B cell (primary cell): ENCODE measurements around the gene NSMCE3. TPM values are rescaled to one million over a fixed set of nuclear protein-coding genes. Genes with fewer than 3 reads are reported as not detected.

ENCODE experiments used
- ATAC-seq: fragments of 200-7000 bp; cut with Tn5 transposase; one replicate; pipeline ENCODE4 v1.10.0; 2021; ENCODE audit warnings: low read depth, mild to moderate bottlenecking, moderate number of reproducible peaks, moderate library complexity
- CTCF ChIA-PET: fragments of 350-600 bp; sonication (Branson Sonifier 250); formaldehyde crosslinking; loops from one replicate; lab custom pipeline; 2021; ENCODE audit warnings: antibody characterized with exemption, inconsistent platforms; lab: Charles Lee
- POLR2A ChIA-PET: fragments of 350-600 bp; sonication (Branson Sonifier 250); formaldehyde crosslinking; loops from one replicate; lab custom pipeline; 2021; ENCODE audit warnings: antibody characterized with exemption; lab: Charles Lee
- DNase-seq: peaks from one replicate; pipeline ENCODE4 v3.0.0; 2013
- H2AFZ ChIP-seq: 2 replicates; pipeline ENCODE4 v1.6.1; 2012; ENCODE audit warnings: mild to moderate bottlenecking, low read depth, low read length; ENCODE audit not compliant: insufficient read depth, poor library complexity, severe bottlenecking
- H3K27ac ChIP-seq, 2 donors: 1 replicate in 1 of 2; 2 replicates in 1 of 2; pipeline ENCODE4 v1.5.1; 2012 to 2013; ENCODE audit warnings: low read length in 2 of 2, mild to moderate bottlenecking in 2 of 2, moderate library complexity in 1 of 2
- H3K27me3 ChIP-seq, 4 experiments: fragments of 200-600 bp in 1 of 4; sonication (generic) in 1 of 4; replicated peaks in 1 of 4; 1 replicate in 2 of 4; 2 replicates in 2 of 4; pipeline versions ENCODE4 v1.6.1 to v1.7.0; 2013 to 2016; ENCODE audit warnings: low read length in 3 of 4, mild to moderate bottlenecking in 2 of 4, mixed read lengths in 1 of 4, moderate library complexity in 1 of 4; ENCODE audit not compliant: insufficient read depth in 4 of 4, control insufficient read depth in 3 of 4; ENCODE audit errors: control extremely low read depth in 1 of 4
- H3K36me3 ChIP-seq, 2 experiments: replicated peaks in 1 of 2; 1 replicate in 1 of 2; 2 replicates in 1 of 2; pipeline versions ENCODE4 v1.6.1 to v1.7.1; 2013; ENCODE audit warnings: low read length in 1 of 2; ENCODE audit not compliant: insufficient read depth in 2 of 2, control insufficient read depth in 1 of 2; ENCODE audit errors: control extremely low read depth in 1 of 2, extremely low read depth in 1 of 2
- H3K4me1 ChIP-seq, 2 donors: fragments of 200-600 bp in 1 of 2; sonication (generic) in 1 of 2; 1 replicate in 1 of 2; 2 replicates in 1 of 2; pipeline versions ENCODE4 v1.5.1 to v1.6.1; 2013 to 2017; ENCODE audit warnings: low read length in 2 of 2; ENCODE audit not compliant: control insufficient read depth in 2 of 2, insufficient read depth in 2 of 2
- H3K4me2 ChIP-seq: replicated peaks from 2 replicates; pipeline ENCODE3; 2012; ENCODE audit warnings: mild to moderate bottlenecking, low read depth, low read length; ENCODE audit not compliant: poor library complexity, severe bottlenecking
- H3K4me3 ChIP-seq, 5 experiments: fragments of 200-600 bp in 1 of 5; sonication (generic) in 1 of 5; 1 replicate in 3 of 5; 2 replicates in 2 of 5; pipeline versions ENCODE4 v1.5.1 to v1.7.0; 2011 to 2016; ENCODE audit warnings: low read length in 4 of 5, mild to moderate bottlenecking in 4 of 5, low read depth in 2 of 5, control low read depth in 1 of 5, moderate library complexity in 1 of 5; ENCODE audit not compliant: insufficient read depth in 1 of 5; ENCODE audit errors: control extremely low read depth in 1 of 5, extremely low read depth in 1 of 5
- H3K79me2 ChIP-seq: fragments of 200-600 bp; sonication (generic); one replicate; pipeline ENCODE4 v1.6.0; 2016; ENCODE audit warnings: low read length; ENCODE audit not compliant: control insufficient read depth, insufficient read depth
- H3K9ac ChIP-seq: fragments of 200-600 bp; sonication (generic); 2 replicates; pipeline ENCODE4 v1.6.1; 2017; ENCODE audit warnings: mild to moderate bottlenecking, low read length, moderate library complexity
- H3K9me3 ChIP-seq, 3 donors: one replicate each; pipeline versions ENCODE4 v1.6.1 to v1.7.1; 2013; ENCODE audit warnings: low read length in 2 of 3; ENCODE audit not compliant: control insufficient read depth in 2 of 3, insufficient read depth in 1 of 3; ENCODE audit errors: control extremely low read depth in 1 of 3
- H4K20me1 ChIP-seq: 2 replicates; pipeline ENCODE4 v1.6.0; 2012; ENCODE audit warnings: mild to moderate bottlenecking, low read length; ENCODE audit not compliant: insufficient read depth, control insufficient read depth, poor library complexity, severe bottlenecking
- H3K27ac Mint-ChIP-seq: one replicate; pipeline ENCODE4 v1.8.0; 2021; ENCODE audit warnings: mixed read lengths
- H3K27me3 Mint-ChIP-seq: one replicate; pipeline ENCODE4 v1.8.0; 2021; ENCODE audit warnings: mixed read lengths
- H3K4me1 Mint-ChIP-seq: one replicate; pipeline ENCODE4 v1.8.0; 2021; ENCODE audit warnings: mixed read lengths
- H3K4me3 Mint-ChIP-seq: one replicate; pipeline ENCODE4 v1.8.0; 2021; ENCODE audit warnings: mixed read lengths
- H3K9me3 Mint-ChIP-seq: one replicate; pipeline ENCODE4 v1.8.0; 2022; ENCODE audit warnings: mixed read lengths; ENCODE audit not compliant: insufficient read depth
- EZH2 ChIP-seq: IDR thresholded peaks from 2 replicates; pipeline ENCODE4 v1.6.1; 2012; ENCODE audit warnings: borderline replicate concordance, low read depth, mild to moderate bottlenecking, moderate library complexity, low read length; ENCODE audit not compliant: insufficient read depth, poor library complexity, severe bottlenecking
- WGBS: methylation state at CpG from one replicate; pipeline ENCODE4 v1.1.5; 2013; ENCODE audit warnings: missing lambda C conversion rate; ENCODE audit not compliant: insufficient coverage; 5-methylcytosine and 5-hydroxymethylcytosine counted together
- intact Hi-C: fragments of 100-400 bp; cut with micrococcal nuclease; formaldehyde crosslinking; loops from one replicate; pipeline ENCODE4 v1.10.0; 2022
- polyA plus RNA-seq: library from polyadenylated mRNA; depleted of rRNA; stranded (reverse); fragments of >200 nt; gene quantifications from 2 replicates; pipeline ENCODE4 v1.2.3, GENCODE V29; 2012
- total RNA-seq, 2 donors: library from RNA; stranded (reverse); fragments of 120-200 nt in 1 of 2; gene quantifications; 1 replicate in 1 of 2; 2 replicates in 1 of 2; pipeline versions ENCODE4 v1.2.3 to v1.2.4, GENCODE V29; 2013 to 2022
- TF ChIP-seq, protein P1 (sequence below): fragments of 200-600 bp; IDR thresholded peaks from one replicate; pipeline ENCODE4 v1.8.0; 2022; ENCODE audit warnings: antibody characterized with exemption, mild to moderate bottlenecking

The NSMCE3 gene
- total and polyA plus RNA-seq, 2 donors (not counting 1 experiment from before 2014, with no cell fraction given): 16.8 to 26.9 TPM

DNA sequence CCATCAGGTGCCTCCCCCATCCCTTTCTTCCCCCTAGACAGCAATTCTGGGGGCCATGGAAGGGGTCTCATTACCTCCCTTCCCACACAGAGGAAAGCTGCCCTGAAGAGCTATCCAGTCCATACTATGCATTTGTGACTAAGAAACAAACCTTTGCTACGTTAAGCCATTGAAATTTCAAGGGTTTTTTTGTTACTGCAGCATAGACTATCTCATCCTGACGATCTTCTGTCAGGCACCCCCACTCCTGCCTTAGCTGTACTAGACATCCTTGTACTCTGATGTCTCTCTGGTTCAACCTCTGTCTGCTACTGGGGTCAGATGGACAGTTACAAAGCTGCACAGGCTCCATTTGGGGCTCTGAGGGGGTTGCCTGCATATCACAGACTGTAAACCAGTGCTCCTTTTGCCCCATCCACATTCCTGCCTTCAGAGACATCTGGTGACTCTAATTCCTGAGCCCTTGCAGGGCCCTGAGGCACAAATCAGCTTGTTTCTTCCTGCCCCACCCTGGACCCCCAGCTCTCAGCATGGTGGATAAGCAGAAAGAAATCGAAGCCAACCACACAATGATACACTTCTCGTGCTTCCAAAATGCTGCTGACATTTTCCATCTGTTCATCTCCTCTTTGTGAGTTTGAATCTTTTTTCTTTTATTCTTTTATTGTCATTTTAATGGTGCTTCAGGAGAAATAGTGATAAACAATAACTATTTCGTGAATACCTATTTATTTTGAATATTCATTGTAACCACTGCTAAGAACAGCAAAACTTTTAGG, 21.6 kb upstream of the NSMCE3 start:
- H4K20me1 ChIP-seq: no peaks in the 10 kb centered on the region
- peaks cover 2% of the 10 kb centered on the region for H3K9me3 Mint-ChIP-seq
- H2AFZ ChIP-seq: no peak overlapping the region
- ChIA-PET CTCF (no interaction called here), POLR2A (no interaction called here)
- WGBS: 90% methylated on average over 1 of the region's 5 CpGs
- H3K9me3 ChIP-seq: peaks cover 0 to 4% (median 0%) of the 10 kb centered on the region in 3 donors
- H3K27ac Mint-ChIP-seq: no peak overlapping the region
- ATAC-seq: no peak
- TF ChIP-seq, protein P1, sequence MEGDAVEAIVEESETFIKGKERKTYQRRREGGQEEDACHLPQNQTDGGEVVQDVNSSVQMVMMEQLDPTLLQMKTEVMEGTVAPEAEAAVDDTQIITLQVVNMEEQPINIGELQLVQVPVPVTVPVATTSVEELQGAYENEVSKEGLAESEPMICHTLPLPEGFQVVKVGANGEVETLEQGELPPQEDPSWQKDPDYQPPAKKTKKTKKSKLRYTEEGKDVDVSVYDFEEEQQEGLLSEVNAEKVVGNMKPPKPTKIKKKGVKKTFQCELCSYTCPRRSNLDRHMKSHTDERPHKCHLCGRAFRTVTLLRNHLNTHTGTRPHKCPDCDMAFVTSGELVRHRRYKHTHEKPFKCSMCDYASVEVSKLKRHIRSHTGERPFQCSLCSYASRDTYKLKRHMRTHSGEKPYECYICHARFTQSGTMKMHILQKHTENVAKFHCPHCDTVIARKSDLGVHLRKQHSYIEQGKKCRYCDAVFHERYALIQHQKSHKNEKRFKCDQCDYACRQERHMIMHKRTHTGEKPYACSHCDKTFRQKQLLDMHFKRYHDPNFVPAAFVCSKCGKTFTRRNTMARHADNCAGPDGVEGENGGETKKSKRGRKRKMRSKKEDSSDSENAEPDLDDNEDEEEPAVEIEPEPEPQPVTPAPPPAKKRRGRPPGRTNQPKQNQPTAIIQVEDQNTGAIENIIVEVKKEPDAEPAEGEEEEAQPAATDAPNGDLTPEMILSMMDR: no peak
- TF ChIP-seq EZH2: no peak
- H3K27me3 Mint-ChIP-seq: peaks cover 18% of the 10 kb centered on the region
- no peaks in the 10 kb centered on the region for H3K4me1 ChIP-seq
- DNase-seq: no peak
- intact Hi-C loops: no loop called here
- no peak overlapping the region for H3K4me3 ChIP-seq
- no peak overlapping the region for H3K4me3 Mint-ChIP-seq
- H3K27me3 ChIP-seq: peaks cover 0 to 2% (median 1%) of the 10 kb centered on the region in 4 experiments
- H3K4me1 Mint-ChIP-seq: no peaks in the 10 kb centered on the region
- no peaks in the 10 kb centered on the region for H3K36me3 ChIP-seq
- H3K27ac ChIP-seq: no peak overlapping the region
- H3K9ac ChIP-seq: no peak overlapping the region
- H3K4me2 ChIP-seq: no peak overlapping the region
- H3K79me2 ChIP-seq: no peaks in the 10 kb centered on the region

DNA sequence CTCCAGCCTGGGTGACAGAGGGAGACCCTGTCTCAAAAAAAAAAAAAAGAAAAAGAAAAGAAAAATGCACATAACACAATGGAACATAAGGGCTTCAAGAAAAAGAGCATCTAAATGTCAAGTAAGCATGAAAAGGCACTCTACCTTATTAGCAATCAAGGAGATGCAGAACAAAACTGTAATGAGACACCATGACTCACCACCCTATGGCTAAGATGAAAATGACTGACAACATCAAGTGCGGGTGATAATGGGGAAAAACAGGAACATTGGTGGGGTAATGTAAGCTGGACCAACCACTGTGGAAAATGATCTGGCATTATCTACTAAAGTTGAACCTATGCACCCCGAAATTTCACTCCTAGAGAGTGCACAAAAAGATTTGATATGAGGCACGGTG, 19.6 kb upstream of the NSMCE3 start:
- peaks cover 0 to 4% (median 0%) of the 10 kb centered on the region in 3 donors for H3K9me3 ChIP-seq
- H3K27ac ChIP-seq: no peak overlapping the region
- intact Hi-C loops: no loop called here
- H3K27me3 ChIP-seq: peaks cover 0 to 6% (median 1%) of the 10 kb centered on the region in 4 experiments
- ATAC-seq (no peak), DNase-seq (no peak)
- ChIA-PET CTCF (no interaction called here), POLR2A (no interaction called here)
- no peaks in the 10 kb centered on the region for H3K36me3 ChIP-seq
- no peak overlapping the region for H2AFZ ChIP-seq
- peaks cover 34% of the 10 kb centered on the region for H3K27me3 Mint-ChIP-seq
- no peaks in the 10 kb centered on the region for H3K79me2 ChIP-seq
- no peak overlapping the region for H3K4me3 Mint-ChIP-seq
- H3K9ac ChIP-seq: no peak overlapping the region
- no peak overlapping the region for H3K27ac Mint-ChIP-seq
- no peaks in the 10 kb centered on the region for H3K9me3 Mint-ChIP-seq
- H3K4me1 ChIP-seq: no peaks in the 10 kb centered on the region
- no peak overlapping the region for H3K4me2 ChIP-seq
- no peaks in the 10 kb centered on the region for H4K20me1 ChIP-seq
- no peak for TF ChIP-seq EZH2
- TF ChIP-seq, protein P1: no peak
- H3K4me3 ChIP-seq: no peak overlapping the region
- WGBS: 86% methylated on average over 2 of the region's 3 CpGs
- no peaks in the 10 kb centered on the region for H3K4me1 Mint-ChIP-seq
